ENCODE measurements around the gene MAN1C1.

DNA sequence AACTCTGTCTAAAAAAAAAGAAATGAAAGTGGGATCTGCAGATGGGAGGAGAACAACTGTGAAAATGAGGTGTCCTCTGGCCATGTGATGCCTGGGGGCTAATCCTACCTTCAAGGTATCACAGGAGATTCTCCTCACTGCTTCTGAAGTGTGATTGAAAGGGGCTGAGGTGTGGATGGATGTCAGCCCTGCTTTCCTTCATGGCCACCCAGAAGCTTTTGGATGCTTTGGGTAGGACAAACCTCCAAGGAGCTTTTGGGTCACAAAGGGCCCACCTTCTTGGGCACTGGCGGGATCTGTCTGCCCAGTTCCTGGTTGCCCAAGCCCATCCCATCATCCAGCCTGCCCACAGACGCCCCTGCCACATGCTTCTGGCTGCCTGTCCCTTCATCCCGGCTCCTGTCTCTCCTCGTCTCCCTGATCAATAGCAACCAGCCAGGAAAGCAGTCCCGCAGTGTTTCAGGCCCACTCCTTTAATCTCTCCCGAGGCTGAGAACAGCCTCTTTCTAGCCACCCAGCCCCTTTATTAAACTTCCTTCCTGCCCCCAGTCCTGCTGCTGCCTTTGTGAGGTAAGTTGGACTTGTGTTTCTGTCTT is 87.2 kb downstream of the MAN1C1 start:
- TF ChIP-seq, protein P1, sequence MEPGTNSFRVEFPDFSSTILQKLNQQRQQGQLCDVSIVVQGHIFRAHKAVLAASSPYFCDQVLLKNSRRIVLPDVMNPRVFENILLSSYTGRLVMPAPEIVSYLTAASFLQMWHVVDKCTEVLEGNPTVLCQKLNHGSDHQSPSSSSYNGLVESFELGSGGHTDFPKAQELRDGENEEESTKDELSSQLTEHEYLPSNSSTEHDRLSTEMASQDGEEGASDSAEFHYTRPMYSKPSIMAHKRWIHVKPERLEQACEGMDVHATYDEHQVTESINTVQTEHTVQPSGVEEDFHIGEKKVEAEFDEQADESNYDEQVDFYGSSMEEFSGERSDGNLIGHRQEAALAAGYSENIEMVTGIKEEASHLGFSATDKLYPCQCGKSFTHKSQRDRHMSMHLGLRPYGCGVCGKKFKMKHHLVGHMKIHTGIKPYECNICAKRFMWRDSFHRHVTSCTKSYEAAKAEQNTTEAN (CRISPR knock-in tag; IDR thresholded peaks at IDR 0.05) = no peak
- TF ChIP-seq RAD51 (IDR thresholded peaks at IDR 0.05; ENCODE audit: borderline replicate concordance, low read depth) (no peak), MXI1 (IDR thresholded peaks at IDR 0.05; ENCODE audit: low read depth, low read length) (no peak), ZNF24 (IDR thresholded peaks at IDR 0.05) (no peak), ZNF384 (IDR thresholded peaks at IDR 0.05; ENCODE audit: low read depth, low read length) (no peak), CTBP1 (IDR thresholded peaks at IDR 0.05; ENCODE audit: borderline replicate concordance) (no peak), PRMT5 (CRISPR knock-in tag; IDR thresholded peaks at IDR 0.05) (no peak), TBP (optimal IDR thresholded peaks at IDR 0.05; ENCODE audit: low read depth, low read length) (no peak), SRSF7 (optimal IDR thresholded peaks at IDR 0.05; ENCODE audit: low read depth, low read length) (no peak), E2F1 (CRISPR knock-in tag; IDR thresholded peaks at IDR 0.05) (no peak)
- TF ChIP-seq, protein P2, sequence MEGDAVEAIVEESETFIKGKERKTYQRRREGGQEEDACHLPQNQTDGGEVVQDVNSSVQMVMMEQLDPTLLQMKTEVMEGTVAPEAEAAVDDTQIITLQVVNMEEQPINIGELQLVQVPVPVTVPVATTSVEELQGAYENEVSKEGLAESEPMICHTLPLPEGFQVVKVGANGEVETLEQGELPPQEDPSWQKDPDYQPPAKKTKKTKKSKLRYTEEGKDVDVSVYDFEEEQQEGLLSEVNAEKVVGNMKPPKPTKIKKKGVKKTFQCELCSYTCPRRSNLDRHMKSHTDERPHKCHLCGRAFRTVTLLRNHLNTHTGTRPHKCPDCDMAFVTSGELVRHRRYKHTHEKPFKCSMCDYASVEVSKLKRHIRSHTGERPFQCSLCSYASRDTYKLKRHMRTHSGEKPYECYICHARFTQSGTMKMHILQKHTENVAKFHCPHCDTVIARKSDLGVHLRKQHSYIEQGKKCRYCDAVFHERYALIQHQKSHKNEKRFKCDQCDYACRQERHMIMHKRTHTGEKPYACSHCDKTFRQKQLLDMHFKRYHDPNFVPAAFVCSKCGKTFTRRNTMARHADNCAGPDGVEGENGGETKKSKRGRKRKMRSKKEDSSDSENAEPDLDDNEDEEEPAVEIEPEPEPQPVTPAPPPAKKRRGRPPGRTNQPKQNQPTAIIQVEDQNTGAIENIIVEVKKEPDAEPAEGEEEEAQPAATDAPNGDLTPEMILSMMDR (IDR thresholded peaks at IDR 0.05 in 2 of 3, conservative IDR thresholded peaks at IDR 0.05 in 1 of 3; ENCODE audit: insufficient read depth in 2 of 3, low read depth in 1 of 3, low read length in 3 of 3) = no peak
- TF ChIP-seq, protein P3, sequence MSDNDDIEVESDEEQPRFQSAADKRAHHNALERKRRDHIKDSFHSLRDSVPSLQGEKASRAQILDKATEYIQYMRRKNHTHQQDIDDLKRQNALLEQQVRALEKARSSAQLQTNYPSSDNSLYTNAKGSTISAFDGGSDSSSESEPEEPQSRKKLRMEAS (CRISPR knock-in tag; IDR thresholded peaks at IDR 0.05) = no peak
